Measurements from ENCODE around the gene CHPT1. TPM values are rescaled to one million over a fixed set of nuclear protein-coding genes. Genes with fewer than 3 reads are reported as not detected.

The CHPT1 gene
- total and polyA plus RNA-seq, 2 donors (not counting 3 experiments of a cell fraction or from before 2014, with no cell fraction given), result 12.1 to 19.3 TPM

DNA sequence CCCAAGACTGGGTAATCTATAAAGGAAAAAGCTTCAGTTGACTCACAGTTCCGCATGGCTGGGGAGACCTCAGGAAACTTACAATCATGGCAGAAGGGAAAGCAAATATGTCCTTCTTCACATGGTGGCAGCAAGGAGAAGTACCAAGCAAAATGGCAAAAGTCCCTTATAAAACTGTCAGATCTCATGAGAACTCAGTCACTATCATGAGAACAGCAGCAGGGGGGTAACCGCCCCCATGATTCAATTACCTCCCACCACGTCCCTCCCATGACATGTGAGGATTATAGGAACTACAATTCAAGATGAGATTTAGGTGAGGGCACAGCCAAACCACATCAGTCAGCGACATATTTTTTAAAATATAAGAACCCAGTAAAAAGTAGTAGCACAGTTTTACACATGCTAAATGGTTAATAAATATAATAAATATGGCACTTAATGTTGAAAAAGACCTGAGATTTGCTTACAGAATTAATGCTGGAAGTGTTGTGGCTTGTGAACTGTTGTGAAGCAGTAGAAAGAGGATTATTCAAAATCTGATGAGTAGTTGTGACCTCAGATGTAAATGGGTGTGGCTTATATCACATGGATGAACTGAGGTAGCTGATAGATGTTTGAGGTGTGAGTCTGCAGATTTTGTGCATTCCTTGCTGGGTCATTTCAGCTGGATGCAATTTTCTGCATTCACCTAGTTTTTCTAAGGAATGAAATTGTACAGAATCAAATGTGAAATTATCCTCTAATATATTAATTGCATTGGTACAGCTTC, 46.9 kb upstream of the CHPT1 start:
- Histone ChIP-seq H3K4me3 (replicated peaks in 1 of 3; ENCODE audit: insufficient read depth in 1 of 3, low read depth in 1 of 3, low read length in 3 of 3) (no peak overlapping the region), H3K4me2 (ENCODE audit: insufficient read depth, low read length) (no peak overlapping the region), H3K27ac (ENCODE audit: insufficient read depth, low read depth, low read length) (no peak overlapping the region), H3K36me3 (ENCODE audit: control insufficient read depth in 2 of 2, extremely low read depth in 1 of 2, insufficient read depth in 2 of 2, low read length in 2 of 2) (no peaks in the 10 kb centered on the region), H3K79me2 (ENCODE audit: control insufficient read depth, insufficient read depth, low read length) (no peaks in the 10 kb centered on the region), H3K9me3 (replicated peaks; ENCODE audit: control insufficient read depth, insufficient read depth, low read length) (no peaks in the 10 kb centered on the region), H3K27me3 (ENCODE audit: control insufficient read depth in 2 of 2, insufficient read depth in 2 of 2, low read length in 2 of 2) (no peaks in the 10 kb centered on the region), H3K4me1 (ENCODE audit: control insufficient read depth, extremely low read depth, insufficient read depth, low read length) (no peaks in the 10 kb centered on the region), H3K9me1 (replicated peaks; ENCODE audit: control insufficient read depth, extremely low read depth, insufficient read depth, low read length) (no peaks in the 10 kb centered on the region), H4K20me1 (replicated peaks; ENCODE audit: control insufficient read depth, extremely low read depth, insufficient read depth, low read length) (no peaks in the 10 kb centered on the region), H2AFZ (ENCODE audit: low read depth, low read length) (no peak overlapping the region), H3K9ac (replicated peaks; ENCODE audit: extremely low read depth, insufficient read depth, low read length) (no peak overlapping the region)
- DNase-seq (ENCODE audit: low read depth, low spot score), result no peak
- POLR2A ChIA-PET, result no interaction called here
- intact Hi-C loops (cut with micrococcal nuclease) (no loop called here), dilution Hi-C loops (cut with MboI; ENCODE audit: extremely low pct_ligation_motif_present, low sequenced_read_pairs) (no loop called here)
- BruUV-seq (replicated peaks), result no TSS peak
- TF ChIP-seq MYC (IDR thresholded peaks at IDR 0.05; ENCODE audit: low read depth, low read length), result no peak
- TF ChIP-seq, protein P1, sequence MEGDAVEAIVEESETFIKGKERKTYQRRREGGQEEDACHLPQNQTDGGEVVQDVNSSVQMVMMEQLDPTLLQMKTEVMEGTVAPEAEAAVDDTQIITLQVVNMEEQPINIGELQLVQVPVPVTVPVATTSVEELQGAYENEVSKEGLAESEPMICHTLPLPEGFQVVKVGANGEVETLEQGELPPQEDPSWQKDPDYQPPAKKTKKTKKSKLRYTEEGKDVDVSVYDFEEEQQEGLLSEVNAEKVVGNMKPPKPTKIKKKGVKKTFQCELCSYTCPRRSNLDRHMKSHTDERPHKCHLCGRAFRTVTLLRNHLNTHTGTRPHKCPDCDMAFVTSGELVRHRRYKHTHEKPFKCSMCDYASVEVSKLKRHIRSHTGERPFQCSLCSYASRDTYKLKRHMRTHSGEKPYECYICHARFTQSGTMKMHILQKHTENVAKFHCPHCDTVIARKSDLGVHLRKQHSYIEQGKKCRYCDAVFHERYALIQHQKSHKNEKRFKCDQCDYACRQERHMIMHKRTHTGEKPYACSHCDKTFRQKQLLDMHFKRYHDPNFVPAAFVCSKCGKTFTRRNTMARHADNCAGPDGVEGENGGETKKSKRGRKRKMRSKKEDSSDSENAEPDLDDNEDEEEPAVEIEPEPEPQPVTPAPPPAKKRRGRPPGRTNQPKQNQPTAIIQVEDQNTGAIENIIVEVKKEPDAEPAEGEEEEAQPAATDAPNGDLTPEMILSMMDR (IDR thresholded peaks at IDR 0.05; ENCODE audit: extremely low read depth in 1 of 2, insufficient read depth in 1 of 2, low read depth in 1 of 2, low read length in 2 of 2), result no peak
- TF ChIP-seq FOS (IDR thresholded peaks at IDR 0.05; ENCODE audit: borderline replicate concordance, insufficient read depth, low read length), result no peak
- no peak for TF ChIP-seq JUN (IDR thresholded peaks at IDR 0.05; ENCODE audit: borderline replicate concordance, insufficient read depth, insufficient read length, low read depth)
- TF ChIP-seq GATA2 (IDR thresholded peaks at IDR 0.05; ENCODE audit: insufficient read depth, insufficient read length, low read depth, low read length), result no peak
- TF ChIP-seq, protein P2, sequence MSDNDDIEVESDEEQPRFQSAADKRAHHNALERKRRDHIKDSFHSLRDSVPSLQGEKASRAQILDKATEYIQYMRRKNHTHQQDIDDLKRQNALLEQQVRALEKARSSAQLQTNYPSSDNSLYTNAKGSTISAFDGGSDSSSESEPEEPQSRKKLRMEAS (IDR thresholded peaks at IDR 0.05; ENCODE audit: insufficient read depth, insufficient read length), result no peak
- no peak for TF ChIP-seq POLR2A (IDR thresholded peaks at IDR 0.05; ENCODE audit: low read depth, low read length)
- no peak for TF ChIP-seq EZH2 (IDR thresholded peaks at IDR 0.05; ENCODE audit: borderline replicate concordance, low read depth, low read length, severe bottlenecking)
- TF ChIP-seq POLR2AphosphoS5 (IDR thresholded peaks at IDR 0.05; ENCODE audit: insufficient read depth, low read depth, low read length), result no peak
- no peak for FAIRE-seq
- CTCF ChIA-PET, result no interaction called here

Measured in endothelial cell of umbilical vein (primary cell).